DOHH2 (cell line): ENCODE measurements around the gene NUDT6.

ENCODE experiments used
- H3F3A ChIP-seq: fragments of 200-600 bp; sonication (generic), shearing (Covaris generic); 2 replicates; pipeline ENCODE4 v1.6.0; 2016; ENCODE audit warnings: antibody characterized with exemption, mild to moderate bottlenecking; ENCODE audit not compliant: control insufficient read depth, insufficient read depth
- H3K27ac ChIP-seq: fragments of 200-600 bp; sonication (generic); 2 replicates; pipeline ENCODE4 v1.5.1; 2014; ENCODE audit warnings: low read depth, mild to moderate bottlenecking, low read length, moderate library complexity
- H3K27me3 ChIP-seq: fragments of 200-600 bp; sonication (generic); 2 replicates; pipeline ENCODE4 v1.6.1; 2014; ENCODE audit warnings: mild to moderate bottlenecking, low read length, mixed read lengths; ENCODE audit not compliant: control insufficient read depth
- H3K36me3 ChIP-seq: fragments of 200-600 bp; sonication (generic); 2 replicates; pipeline ENCODE4 v1.6.1; 2014; ENCODE audit warnings: mild to moderate bottlenecking, low read length, moderate library complexity, mixed read lengths; ENCODE audit not compliant: control insufficient read depth
- H3K4me1 ChIP-seq: fragments of 200-600 bp; sonication (generic); 2 replicates; pipeline ENCODE4 v1.6.1; 2014; ENCODE audit warnings: mild to moderate bottlenecking, low read length, mixed read lengths; ENCODE audit not compliant: control insufficient read depth
- H3K4me2 ChIP-seq: fragments of 200-600 bp; sonication (generic); 2 replicates; pipeline ENCODE4 v1.6.0; 2014; ENCODE audit warnings: mild to moderate bottlenecking, low read length, moderate library complexity
- H3K4me3 ChIP-seq: fragments of 200-600 bp; sonication (generic); 2 replicates; pipeline ENCODE4 v1.5.1; 2014; ENCODE audit warnings: mild to moderate bottlenecking, low read length, mixed read lengths
- H3K79me2 ChIP-seq: fragments of 200-600 bp; sonication (generic); 2 replicates; pipeline ENCODE4 v1.6.1; 2014; ENCODE audit warnings: mild to moderate bottlenecking, low read length, mixed read lengths; ENCODE audit not compliant: control insufficient read depth
- H3K9me2 ChIP-seq: fragments of 200-600 bp; sonication (generic); replicated peaks from 2 replicates; pipeline ENCODE4 v1.6.1; 2014; ENCODE audit warnings: mild to moderate bottlenecking, low read length, mixed read lengths; ENCODE audit not compliant: control insufficient read depth
- H3K9me3 ChIP-seq: fragments of 200-600 bp; sonication (generic); 2 replicates; pipeline ENCODE4 v1.6.1; 2014; ENCODE audit warnings: antibody characterized with exemption, low read length, mixed read lengths; ENCODE audit not compliant: control insufficient read depth, insufficient read depth
- H4K20me1 ChIP-seq: fragments of 200-600 bp; sonication (generic); 2 replicates; pipeline ENCODE4 v1.6.0; 2014; ENCODE audit warnings: low read depth, mild to moderate bottlenecking, antibody characterized with exemption, low read length, moderate library complexity; ENCODE audit not compliant: control insufficient read depth, insufficient read depth
- CTCF ChIP-seq: fragments of 200-600 bp; sonication (generic); IDR thresholded peaks from one replicate; pipeline ENCODE4 v1.5.1; 2014; ENCODE audit warnings: antibody characterized with exemption, mild to moderate bottlenecking, low read depth, low read length; ENCODE audit not compliant: poor library complexity, severe bottlenecking
- EZH2phosphoT487 ChIP-seq: fragments of 200-600 bp; sonication (generic); IDR thresholded peaks from 2 replicates; pipeline ENCODE4 v1.6.1; 2017; ENCODE audit warnings: borderline replicate concordance, mild to moderate bottlenecking, antibody characterized with exemption, low read length, moderate library complexity, mixed read lengths

NUDT6 gene

GRCh38 chr4:122921971-122922876 is at the start of gene NUDT6:
TSS of gene NUDT6 (minus strand) at chr4:122922597. CDS start at chr4:122922572, 25 bp downstream.
- H3K27me3 ChIP-seq = no peaks in the 10 kb centered on the region
- peak within 1 kb of the TSS; percentile 86 for H3K27ac ChIP-seq
- TF ChIP-seq EZH2phosphoT487 (no peak), CTCF (no peak)
- H3K79me2 ChIP-seq = peaks cover 31% of the 10 kb centered on the region
- H3K9me3 ChIP-seq = no peaks in the 10 kb centered on the region
- H3K4me1 ChIP-seq = peaks cover 10% of the 10 kb centered on the region
- H3K9me2 ChIP-seq = no peaks in the 10 kb centered on the region
- H4K20me1 ChIP-seq = peaks cover 4% of the 10 kb centered on the region
- no peaks in the 10 kb centered on the region; the same call in 1 of the 2 replicates for H3K36me3 ChIP-seq
- peak within 1 kb of the TSS; percentile 96 for H3K4me3 ChIP-seq
- H3F3A ChIP-seq = peaks cover 8% of the 10 kb centered on the region
- peak within 1 kb of the TSS; percentile 78 for H3K4me2 ChIP-seq

DNA sequence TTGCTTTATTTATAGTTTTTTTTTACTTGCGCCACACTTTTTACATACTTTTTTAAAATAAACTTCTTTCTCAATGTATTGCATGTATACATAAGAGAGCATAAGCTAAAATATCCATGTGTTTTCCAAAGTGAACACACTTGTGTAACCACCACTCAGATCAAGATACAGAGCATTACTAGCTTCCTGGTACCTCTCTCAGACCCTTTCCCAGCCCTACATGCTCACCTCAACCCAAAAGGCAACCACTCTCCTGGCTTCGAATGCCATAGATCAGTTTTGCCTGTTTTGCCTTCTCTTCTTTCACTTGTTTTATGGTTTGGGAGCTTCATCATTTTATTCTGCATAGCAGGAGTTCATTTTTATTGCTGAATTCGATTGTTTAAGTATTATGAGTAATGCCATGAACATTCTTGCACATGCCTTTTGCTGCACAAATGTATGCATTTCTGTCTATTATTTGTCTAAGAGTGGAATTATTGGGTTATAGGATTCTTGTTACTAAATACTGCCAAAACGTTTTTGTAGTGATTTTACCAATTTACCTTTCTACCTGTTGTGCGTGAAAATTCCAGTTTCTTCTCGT is 45.9 kb upstream of the NUDT6 start:
- no peaks in the 10 kb centered on the region for H3K27me3 ChIP-seq
- H3F3A ChIP-seq = no peaks in the 10 kb centered on the region
- H3K4me2 ChIP-seq = no peak overlapping the region
- H3K9me3 ChIP-seq = no peaks in the 10 kb centered on the region
- H3K27ac ChIP-seq = no peak overlapping the region
- TF ChIP-seq CTCF = no peak
- no peak for TF ChIP-seq EZH2phosphoT487
- H3K36me3 ChIP-seq = no peaks in the 10 kb centered on the region
- H4K20me1 ChIP-seq = no peaks in the 10 kb centered on the region
- no peaks in the 10 kb centered on the region for H3K9me2 ChIP-seq
- no peaks in the 10 kb centered on the region for H3K4me1 ChIP-seq
- H3K4me3 ChIP-seq = no peak overlapping the region
- H3K79me2 ChIP-seq = no peaks in the 10 kb centered on the region

DNA sequence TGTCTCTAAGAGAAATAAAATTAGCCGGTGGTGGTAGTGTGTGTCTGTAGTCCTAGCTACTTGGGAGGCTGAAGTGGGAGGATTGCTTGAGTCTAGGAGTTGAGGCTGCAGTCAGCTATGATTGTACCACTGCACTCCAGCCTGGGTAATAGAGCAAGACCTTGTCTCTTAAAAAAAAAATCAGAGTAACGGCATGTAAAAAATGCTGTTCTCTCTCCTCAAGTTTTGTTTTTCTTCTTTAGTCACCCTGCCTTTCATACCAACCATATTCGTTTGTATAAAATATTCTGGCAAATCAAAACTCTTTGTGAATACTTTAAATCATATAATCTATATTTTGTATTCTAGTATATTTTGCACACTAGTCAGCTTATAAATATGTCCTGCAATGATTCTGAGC is 44.8 kb upstream of the NUDT6 start:
- H3K9me3 ChIP-seq = no peaks in the 10 kb centered on the region
- TF ChIP-seq CTCF = no peak
- no peak for TF ChIP-seq EZH2phosphoT487
- H3K4me1 ChIP-seq = no peaks in the 10 kb centered on the region
- H3K27me3 ChIP-seq = no peaks in the 10 kb centered on the region
- no peaks in the 10 kb centered on the region for H3F3A ChIP-seq
- H3K9me2 ChIP-seq = no peaks in the 10 kb centered on the region
- no peaks in the 10 kb centered on the region for H3K79me2 ChIP-seq
- H3K4me2 ChIP-seq = no peak overlapping the region
- no peaks in the 10 kb centered on the region for H3K36me3 ChIP-seq
- H3K4me3 ChIP-seq = no peak overlapping the region
- H4K20me1 ChIP-seq = no peaks in the 10 kb centered on the region
- no peak overlapping the region for H3K27ac ChIP-seq
